H9 (cell line): Measurements from ENCODE around the gene PGPEP1. TPM values are rescaled to one million over a fixed set of nuclear protein-coding genes. Genes with fewer than 3 reads are reported as not detected.
A peak's percentile ranks its signal among the peaks of the same experiment; 100 is the strongest.

ENCODE experiments used
- DNase-seq: peaks from one replicate; pipeline ENCODE4 v3.0.0-alpha.2; 2017
- H2AFZ ChIP-seq: one replicate; pipeline ENCODE4 v1.6.1; 2013; ENCODE audit warnings: mild to moderate bottlenecking, low read length, control low read depth, moderate library complexity
- H2AK5ac ChIP-seq: 2 replicates; pipeline ENCODE4 v1.6.1; 2013; ENCODE audit warnings: low read length, control low read depth, mixed read lengths; ENCODE audit not compliant: insufficient read length
- H2BK120ac ChIP-seq: one replicate; pipeline ENCODE4 v1.6.1; 2013; ENCODE audit warnings: low read depth, mild to moderate bottlenecking, low read length, control low read depth, inconsistent platforms; ENCODE audit not compliant: poor library complexity, severe bottlenecking
- H2BK12ac ChIP-seq: 2 replicates; pipeline ENCODE4 v1.6.1; 2013; ENCODE audit warnings: low read length, control low read depth, mixed read lengths, low read depth; ENCODE audit not compliant: insufficient read length
- H2BK15ac ChIP-seq: 2 replicates; pipeline ENCODE4 v1.6.1; 2013; ENCODE audit warnings: low read depth, low read length, control low read depth
- H2BK20ac ChIP-seq: one replicate; pipeline ENCODE4 v1.6.1; 2013; ENCODE audit warnings: low read depth, mild to moderate bottlenecking, low read length, control low read depth, inconsistent platforms; ENCODE audit not compliant: poor library complexity, severe bottlenecking
- H2BK5ac ChIP-seq: 2 replicates; pipeline ENCODE4 v1.6.1; 2013; ENCODE audit warnings: low read length, control low read depth, mixed read lengths; ENCODE audit not compliant: insufficient read length
- H3K14ac ChIP-seq: 2 replicates; pipeline ENCODE4 v1.6.1; 2013; ENCODE audit warnings: low read length, control low read depth; ENCODE audit not compliant: insufficient read depth
- H3K18ac ChIP-seq: 2 replicates; pipeline ENCODE4 v1.6.1; 2013; ENCODE audit warnings: low read depth, mild to moderate bottlenecking, mixed read lengths, low read length, control low read depth; ENCODE audit not compliant: insufficient read length
- H3K23ac ChIP-seq: 2 replicates; pipeline ENCODE4 v1.6.1; 2013; ENCODE audit warnings: low read length, control low read depth, mixed read lengths, low read depth; ENCODE audit not compliant: insufficient read length
- H3K23me2 ChIP-seq: 2 replicates; pipeline ENCODE4 v1.6.1; 2013; ENCODE audit warnings: low read depth, mild to moderate bottlenecking, mixed read lengths, low read length, control low read depth; ENCODE audit not compliant: insufficient read length, poor library complexity, severe bottlenecking
- H3K27ac ChIP-seq: 2 replicates; pipeline ENCODE4 v1.5.1; 2013; ENCODE audit warnings: low read length, control low read depth, mixed read lengths, low read depth; ENCODE audit not compliant: insufficient read length
- H3K27me3 ChIP-seq: 2 replicates; pipeline ENCODE4 v1.6.1; 2013; ENCODE audit warnings: low read length, control low read depth, inconsistent platforms; ENCODE audit not compliant: insufficient read depth
- H3K4ac ChIP-seq: 2 replicates; pipeline ENCODE4 v1.6.1; 2013; ENCODE audit warnings: low read depth, mild to moderate bottlenecking, control low read depth, inconsistent platforms, low read length, moderate library complexity
- H3K4me1 ChIP-seq: 2 replicates; pipeline ENCODE4 v1.6.1; 2013; ENCODE audit warnings: low read length, control low read depth, inconsistent platforms; ENCODE audit not compliant: insufficient read depth
- H3K4me2 ChIP-seq: 2 replicates; pipeline ENCODE4 v1.6.1; 2013; ENCODE audit warnings: low read length, control low read depth, mixed read lengths; ENCODE audit not compliant: insufficient read length, insufficient read depth
- H3K56ac ChIP-seq: 2 replicates; pipeline ENCODE4 v1.6.1; 2013; ENCODE audit warnings: low read depth, mild to moderate bottlenecking, mixed read lengths, low read length, control low read depth; ENCODE audit not compliant: insufficient read length
- H3K79me1 ChIP-seq: 2 replicates; pipeline ENCODE4 v1.6.1; 2013; ENCODE audit warnings: low read depth, mild to moderate bottlenecking, moderate library complexity, low read length, control low read depth, inconsistent platforms; ENCODE audit not compliant: insufficient read depth, poor library complexity, severe bottlenecking
- H3K79me2 ChIP-seq: 2 replicates; pipeline ENCODE4 v1.6.1; 2013; ENCODE audit warnings: low read length, control low read depth, inconsistent platforms; ENCODE audit not compliant: insufficient read depth
- H3K9ac ChIP-seq: 2 replicates; pipeline ENCODE4 v1.6.1; 2013; ENCODE audit warnings: low read length, control low read depth, mixed read lengths; ENCODE audit not compliant: insufficient read length; ENCODE audit errors: extremely low read depth
- H3K9me3 ChIP-seq: one replicate; pipeline ENCODE4 v1.6.1; 2013; ENCODE audit warnings: low read depth, low read length, inconsistent platforms; ENCODE audit not compliant: control insufficient read depth
- H3T11ph ChIP-seq: one replicate; pipeline ENCODE4 v1.6.1; 2013; ENCODE audit warnings: mild to moderate bottlenecking, low read length, control low read depth, inconsistent platforms
- H4K20me1 ChIP-seq: one replicate; pipeline ENCODE4 v1.6.1; 2013; ENCODE audit not compliant: control insufficient read depth, insufficient read length, insufficient read depth
- H4K5ac ChIP-seq: 2 replicates; pipeline ENCODE4 v1.6.1; 2013; ENCODE audit warnings: low read depth, mild to moderate bottlenecking, mixed read lengths, low read length, control low read depth; ENCODE audit not compliant: insufficient read length
- H4K8ac ChIP-seq: replicated peaks from 2 replicates; pipeline ENCODE4 v1.6.1; 2013; ENCODE audit warnings: low read length, control low read depth, mixed read lengths, low read depth; ENCODE audit not compliant: insufficient read length
- H4K91ac ChIP-seq: 2 replicates; pipeline ENCODE4 v1.6.1; 2013; ENCODE audit warnings: low read depth, mild to moderate bottlenecking, moderate library complexity, mixed read lengths, low read length, control low read depth; ENCODE audit not compliant: insufficient read length
- H3K27ac Mint-ChIP-seq, 3 experiments: 2 replicates in 2 of 3; 3 replicates in 1 of 3; pipeline ENCODE4 v1.8.0; 2020 to 2021; ENCODE audit warnings: mixed read lengths in 3 of 3, mild to moderate bottlenecking in 1 of 3, moderate library complexity in 1 of 3
- H3K27me3 Mint-ChIP-seq: 2 replicates; pipeline ENCODE4 v1.8.0; 2021; ENCODE audit warnings: low read depth, mild to moderate bottlenecking, moderate library complexity, mixed read lengths
- H3K36me3 Mint-ChIP-seq, 3 experiments: 2 replicates in 2 of 3; 3 replicates in 1 of 3; pipeline ENCODE4 v1.8.0; 2020 to 2021; ENCODE audit warnings: low read depth in 3 of 3, mixed read lengths in 3 of 3; ENCODE audit not compliant: insufficient read depth in 1 of 3
- H3K4me1 Mint-ChIP-seq, 2 experiments: 2 replicates each; pipeline ENCODE4 v1.8.0; 2020; ENCODE audit warnings: mixed read lengths in 2 of 2
- H3K4me3 Mint-ChIP-seq, 2 experiments: 2 replicates in 1 of 2; 3 replicates in 1 of 2; pipeline ENCODE4 v1.8.0; 2020 to 2021; ENCODE audit warnings: mild to moderate bottlenecking in 2 of 2, mixed read lengths in 2 of 2, moderate library complexity in 1 of 2
- H3K9me3 Mint-ChIP-seq, 2 experiments: 2 replicates in 1 of 2; 3 replicates in 1 of 2; pipeline ENCODE4 v1.8.0; 2020; ENCODE audit warnings: mild to moderate bottlenecking in 2 of 2, mixed read lengths in 2 of 2, moderate library complexity in 1 of 2
- CTCF ChIP-seq: fragments of 200-600 bp; sonication (generic); conservative IDR thresholded peaks from 3 replicates; pipeline ENCODE4 v1.8.0; 2021; ENCODE audit warnings: antibody characterized with exemption, mild to moderate bottlenecking
- WGBS: extraction: QIAGEN DNeasy Blood & Tissue Kit; methylation state at CpG from one replicate; pipeline ENCODE4 v1.1.7; 2013; ENCODE audit warnings: missing lambda C conversion rate, low lambda C conversion rate, mixed read lengths; ENCODE audit not compliant: insufficient read length; ENCODE audit errors: extremely low coverage; 5-methylcytosine and 5-hydroxymethylcytosine counted together
- total RNA-seq: library from RNA; stranded (reverse); gene quantifications from 2 replicates; pipeline ENCODE4 v1.2.1, GENCODE V29; 2021

Gene PGPEP1
- total RNA-seq, 1 experiment from 2014 or later, result 64.8 TPM

GRCh38 chr19:18385359-18385674 is 44.9 kb downstream of the PGPEP1 start:
- H3K9me3 ChIP-seq, result no peaks in the 10 kb centered on the region
- no peaks in the 10 kb centered on the region for H3K23me2 ChIP-seq
- H4K91ac ChIP-seq, result no peak overlapping the region
- DNase-seq, result peak; percentile 21
- no peak overlapping the region for H3K9ac ChIP-seq
- no peak overlapping the region for H2BK15ac ChIP-seq
- H3K27ac ChIP-seq, result no peak overlapping the region
- H2AFZ ChIP-seq, result no peak overlapping the region
- no peak overlapping the region for H2BK5ac ChIP-seq
- WGBS, result no CpG with 5 or more reads among the region's 3 CpGs
- H3K27me3 Mint-ChIP-seq, result peaks cover 32% of the 10 kb centered on the region
- no peaks in the 10 kb centered on the region for H3K4me1 ChIP-seq
- H3K4me1 Mint-ChIP-seq, result peaks cover 21 to 24% of the 10 kb centered on the region in 2 experiments
- H2BK120ac ChIP-seq, result no peak overlapping the region
- no peaks in the 10 kb centered on the region for H3K9me3 Mint-ChIP-seq
- H3K56ac ChIP-seq, result no peak overlapping the region
- H2BK20ac ChIP-seq, result no peak overlapping the region
- no peak overlapping the region for H3K4me2 ChIP-seq
- no peak overlapping the region for H3K23ac ChIP-seq
- H2BK12ac ChIP-seq, result no peak overlapping the region
- H3K27ac Mint-ChIP-seq, result peak overlapping the region in 2 of 3 experiments; percentile 44 to 84; a peak in 3 of 7 replicates
- no peak overlapping the region for H3T11ph ChIP-seq
- no peak for TF ChIP-seq CTCF
- no peaks in the 10 kb centered on the region for H3K27me3 ChIP-seq
- no peaks in the 10 kb centered on the region for H3K79me1 ChIP-seq
- H3K36me3 Mint-ChIP-seq, result peaks cover 0 to 5% (median 5%) of the 10 kb centered on the region in 3 experiments; a peak in 1 of 7 replicates
- H3K4ac ChIP-seq, result no peak overlapping the region
- no peak overlapping the region for H2AK5ac ChIP-seq
- no peak overlapping the region for H4K8ac ChIP-seq
- H3K18ac ChIP-seq, result no peak overlapping the region
- H3K4me3 Mint-ChIP-seq, result no peak overlapping the region
- H4K5ac ChIP-seq, result no peak overlapping the region
- H3K14ac ChIP-seq, result no peak overlapping the region
- no peaks in the 10 kb centered on the region for H4K20me1 ChIP-seq
- H3K79me2 ChIP-seq, result no peaks in the 10 kb centered on the region
